Activated CD8-positive, alpha-beta T cell treated with anti-CD3 and anti-CD28 coated beads for 36 hours (primary cell): ENCODE results near the gene PSMA3. TPM values are rescaled to one million over a fixed set of nuclear protein-coding genes. Genes with fewer than 3 reads are reported as not detected.

Source experiments
- ATAC-seq: fragments of 200-7000 bp; cut with Tn5 transposase; one replicate; pipeline ENCODE4 v1.10.0; 2021; ENCODE audit warnings: mild to moderate bottlenecking, moderate library complexity
- CTCF ChIA-PET: fragments of 350-600 bp; sonication (Branson Sonifier 250); formaldehyde crosslinking; loops from one replicate; lab custom pipeline; 2021; ENCODE audit warnings: antibody characterized with exemption; lab: Charles Lee
- POLR2A ChIA-PET: fragments of 350-600 bp; sonication (Branson Sonifier 250); formaldehyde crosslinking; loops from one replicate; lab custom pipeline; 2021; ENCODE audit warnings: antibody characterized with exemption; lab: Charles Lee
- DNase-seq: peaks from one replicate; pipeline ENCODE4 v3.0.0-alpha.2; 2020
- H3K27ac Mint-ChIP-seq: one replicate; pipeline ENCODE4 v1.8.0; 2021; ENCODE audit warnings: mild to moderate bottlenecking, mixed read lengths
- H3K27me3 Mint-ChIP-seq: one replicate; pipeline ENCODE4 v1.8.0; 2021; ENCODE audit warnings: mixed read lengths
- H3K36me3 Mint-ChIP-seq: one replicate; pipeline ENCODE4 v1.8.0; 2021; ENCODE audit warnings: low read depth, mixed read lengths
- H3K4me1 Mint-ChIP-seq: one replicate; pipeline ENCODE4 v1.8.0; 2021; ENCODE audit warnings: low read depth, mixed read lengths
- H3K4me3 Mint-ChIP-seq: one replicate; pipeline ENCODE4 v1.8.0; 2021; ENCODE audit warnings: mild to moderate bottlenecking, moderate library complexity, mixed read lengths
- H3K9me3 Mint-ChIP-seq: one replicate; pipeline ENCODE4 v1.8.0; 2021; ENCODE audit warnings: mixed read lengths
- CTCF ChIP-seq: fragments of 200-600 bp; IDR thresholded peaks from one replicate; pipeline ENCODE4 v1.8.0; 2022; ENCODE audit warnings: antibody characterized with exemption, mild to moderate bottlenecking
- intact Hi-C: fragments of 100-400 bp; cut with micrococcal nuclease; formaldehyde crosslinking; loops from one replicate; pipeline ENCODE4 v1.10.0; 2022
- total RNA-seq, 2 experiments: library from RNA; stranded (reverse); gene quantifications; one replicate each; pipeline ENCODE4 v1.2.3, GENCODE V29; 2021

Gene PSMA3
- total RNA-seq, 2 experiments from 2014 or later: 378 to 401 TPM

- intact Hi-C loops: no loop called here
- no peak for TF ChIP-seq CTCF
- CTCF ChIA-PET: no interaction called here
- no peak for DNase-seq
- Mint-ChIP-seq H3K27ac (peak overlapping the region; percentile 61), H3K4me1 (peaks cover 2% of the 10 kb centered on the region), H3K36me3 (peaks cover 8% of the 10 kb centered on the region), H3K9me3 (no peaks in the 10 kb centered on the region), H3K4me3 (no peak overlapping the region), H3K27me3 (no peaks in the 10 kb centered on the region)
- POLR2A ChIA-PET: interaction anchor here (1.7 kb wide), 1 partner anchor 9 kb away, joined by 4 read pairs; no protein-coding TSS in a partner anchor
- ATAC-seq: no peak
Observed at GRCh38 chr14:58315606-58316005, 71.0 kb downstream of the PSMA3 start.

Other genes starting within 250 kb of the PSMA3 start
- gene ARMH4, start 92.6 kb upstream of the PSMA3 start, total RNA-seq: not detected
- 10 to 100 TPM; 30.3 to 36.5 TPM for gene ACTR10, start 44.7 kb upstream of the PSMA3 start, total RNA-seq
- 10 to 100 TPM; 22.1 to 22.4 TPM for gene ARID4A, start 53.7 kb downstream of the PSMA3 start, total RNA-seq
- gene TOMM20L, start 151.1 kb downstream of the PSMA3 start, total RNA-seq: not detected
- 10 to 100 TPM; 63.9 to 71.8 TPM for gene TIMM9, start 182.7 kb downstream of the PSMA3 start, total RNA-seq
- gene KIAA0586, start 182.9 kb downstream of the PSMA3 start, total RNA-seq: 10 to 100 TPM; 23.4 TPM